Liver (tissue), 9 donors: Measurements from ENCODE around the gene OR6A2. TPM values are rescaled to one million over a fixed set of nuclear protein-coding genes. Genes with fewer than 3 reads are reported as not detected.

Source experiments
- DNase-seq: peaks from one replicate; pipeline ENCODE4 v3.0.0-alpha.2; 2017; ENCODE audit warnings: low spot score
- H3K27ac ChIP-seq, 2 donors: one replicate each; pipeline ENCODE4 v1.7.0; 2013; ENCODE audit warnings: inconsistent platforms in 2 of 2, low read length in 2 of 2, control low read depth in 1 of 2, low read depth in 1 of 2, mild to moderate bottlenecking in 1 of 2
- H3K27me3 ChIP-seq, 4 donors: one replicate each; pipeline versions ENCODE4 v1.6.1 to v1.7.0; 2013; ENCODE audit warnings: low read length in 3 of 4, inconsistent platforms in 1 of 4, mild to moderate bottlenecking in 1 of 4, moderate library complexity in 1 of 4; ENCODE audit not compliant: control insufficient read depth in 4 of 4, insufficient read depth in 4 of 4
- H3K36me3 ChIP-seq, 4 donors: one replicate each; pipeline versions ENCODE4 v1.6.1 to v1.7.0; 2013; ENCODE audit warnings: low read length in 3 of 4, mild to moderate bottlenecking in 3 of 4, low read depth in 1 of 4, moderate library complexity in 1 of 4; ENCODE audit not compliant: control insufficient read depth in 4 of 4, insufficient read depth in 3 of 4
- H3K4me1 ChIP-seq, 4 donors: one replicate each; pipeline versions ENCODE4 v1.6.1 to v1.7.0; 2013; ENCODE audit warnings: low read length in 3 of 4, mild to moderate bottlenecking in 3 of 4, moderate library complexity in 1 of 4; ENCODE audit not compliant: control insufficient read depth in 4 of 4, insufficient read depth in 4 of 4
- H3K4me3 ChIP-seq, 3 donors: one replicate each; pipeline versions ENCODE4 v1.6.1 to v1.7.0; 2013; ENCODE audit warnings: low read length in 3 of 3, control low read depth in 1 of 3, low read depth in 1 of 3, mild to moderate bottlenecking in 1 of 3
- H3K9ac ChIP-seq, 2 donors: one replicate each; pipeline ENCODE4 v1.7.0; 2013; ENCODE audit warnings: low read length in 2 of 2, mild to moderate bottlenecking in 2 of 2, moderate library complexity in 2 of 2, control low read depth in 1 of 2, low read depth in 1 of 2
- H3K9me3 ChIP-seq, 4 donors: one replicate each; pipeline versions ENCODE4 v1.6.1 to v1.7.0; 2013; ENCODE audit warnings: low read length in 3 of 4; ENCODE audit not compliant: control insufficient read depth in 4 of 4
- ATF3 ChIP-seq: IDR thresholded peaks from 2 replicates; pipeline ENCODE4 v1.6.1; 2016; ENCODE audit warnings: antibody characterized with exemption
- CTCF ChIP-seq: fragments of 150-350 bp; IDR thresholded peaks from 2 replicates; pipeline ENCODE4 v1.5.1; 2017; ENCODE audit warnings: improper control_type of control experiment, low read depth, low read length; ENCODE audit not compliant: missing input control
- EGR1 ChIP-seq, 2 donors: IDR thresholded peaks; 2 replicates each; pipeline ENCODE4 v1.6.1; 2016 to 2018; ENCODE audit warnings: antibody characterized with exemption in 2 of 2, low read depth in 2 of 2
- FOXA1 ChIP-seq: IDR thresholded peaks from 2 replicates; pipeline ENCODE4 v1.6.1; 2016; ENCODE audit warnings: antibody characterized with exemption
- FOXA2 ChIP-seq: IDR thresholded peaks from 2 replicates; pipeline ENCODE4 v1.6.1; 2016; ENCODE audit warnings: antibody characterized with exemption
- GABPA ChIP-seq, 2 donors: IDR thresholded peaks in 1 of 2; conservative IDR thresholded peaks in 1 of 2; 2 replicates each; pipeline ENCODE4 v1.6.1; 2016; ENCODE audit warnings: antibody characterized with exemption in 2 of 2, mild to moderate bottlenecking in 1 of 2, moderate library complexity in 1 of 2
- HNF4A ChIP-seq, 2 donors: conservative IDR thresholded peaks; 2 replicates each; pipeline ENCODE4 v1.6.1; 2016; ENCODE audit warnings: antibody characterized with exemption in 2 of 2, mild to moderate bottlenecking in 2 of 2
- HNF4G ChIP-seq: IDR thresholded peaks from 2 replicates; pipeline ENCODE4 v1.6.1; 2016; ENCODE audit warnings: antibody characterized with exemption
- JUND ChIP-seq, 2 donors: IDR thresholded peaks; 2 replicates each; pipeline ENCODE4 v1.6.1; 2016; ENCODE audit warnings: antibody characterized with exemption in 2 of 2
- NR2F2 ChIP-seq: IDR thresholded peaks from 2 replicates; pipeline ENCODE4 v1.6.1; 2016; ENCODE audit warnings: antibody characterized with exemption
- RAD21 ChIP-seq, 2 donors: IDR thresholded peaks; 2 replicates each; pipeline ENCODE4 v1.6.1; 2016; ENCODE audit warnings: antibody characterized with exemption in 2 of 2, mild to moderate bottlenecking in 2 of 2
- RXRA ChIP-seq, 2 donors: IDR thresholded peaks; 2 replicates each; pipeline ENCODE4 v1.6.1; 2017 to 2018; ENCODE audit warnings: antibody characterized with exemption in 2 of 2, mild to moderate bottlenecking in 1 of 2
- SP1 ChIP-seq: IDR thresholded peaks from 2 replicates; pipeline ENCODE4 v1.6.1; 2018; ENCODE audit warnings: antibody characterized with exemption, mild to moderate bottlenecking
- TAF1 ChIP-seq: conservative IDR thresholded peaks from 2 replicates; pipeline ENCODE4 v1.6.1; 2016; ENCODE audit warnings: antibody characterized with exemption, mild to moderate bottlenecking
- YY1 ChIP-seq: IDR thresholded peaks from 2 replicates; pipeline ENCODE4 v1.6.1; 2016; ENCODE audit warnings: antibody characterized with exemption, mild to moderate bottlenecking
- ZBTB33 ChIP-seq: IDR thresholded peaks from 2 replicates; pipeline ENCODE4 v1.6.1; 2016; ENCODE audit warnings: antibody characterized with exemption
- WGBS: extraction: QIAGEN DNeasy Blood & Tissue Kit; methylation state at CpG from one replicate; pipeline ENCODE4 v1.1.7; 2013; 5-methylcytosine and 5-hydroxymethylcytosine counted together
- polyA plus RNA-seq, 2 donors: library from polyadenylated mRNA; stranded (reverse) in 1 of 2; unstranded in 1 of 2; fragments of 200-250 nt in 1 of 2; fragments of >200 nt in 1 of 2; fragmentation: Nextera tagmentation in 1 of 2; extraction: Ambion mirVana in 1 of 2; gene quantifications; one replicate each; pipeline versions ENCODE4 v1.2.1 to v1.2.3, GENCODE V29; 2013 to 2015
- total RNA-seq, 2 donors: library from RNA; depleted of rRNA; stranded (reverse); fragments of >200 nt; gene quantifications; one replicate each; pipeline ENCODE4 v1.2.3, GENCODE V29; 2014
- TF ChIP-seq, protein P1 (sequence below): IDR thresholded peaks from 2 replicates; pipeline ENCODE4 v1.6.1; 2016; ENCODE audit warnings: antibody characterized with exemption, mild to moderate bottlenecking
- TF ChIP-seq, protein P2 (sequence below): IDR thresholded peaks from 2 replicates; pipeline ENCODE4 v1.6.1; 2016; ENCODE audit warnings: antibody characterized with exemption
- donor health status: healthy.
- donor health status: healthy.
- donor health status: healthy.
- donor health status: healthy.
- donor health status: healthy.

Gene OR6A2
- total RNA-seq (under 1 TPM in 1 of 2 donors, not detected in 1; 0.08 TPM), polyA plus RNA-seq (not detected)

DNA sequence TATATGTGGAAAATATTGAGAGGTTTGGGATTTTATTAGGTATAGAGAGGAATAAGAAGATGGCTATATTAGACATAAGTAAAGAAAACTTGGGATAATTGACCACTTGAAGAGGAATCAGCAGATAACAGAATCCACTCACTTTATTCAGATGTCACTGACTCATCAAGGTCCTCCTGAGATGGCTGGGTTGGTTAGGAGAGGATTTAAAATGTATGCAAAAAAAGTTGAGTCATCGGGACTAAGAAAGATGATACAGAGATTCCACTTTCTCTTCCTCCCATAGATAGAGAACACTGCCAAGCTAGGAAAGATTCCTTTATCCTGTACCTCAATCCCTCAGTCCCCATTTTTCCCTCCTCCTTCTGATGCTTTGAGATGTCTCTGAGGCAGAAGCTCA lies at the start of gene OR6A2:
Gene OR6A2 (minus strand): TSS at position 288 of the 400 bp plus-strand sequence. CDS start 3,981 bp downstream, outside the sequence.
- Histone ChIP-seq H3K9me3 (no peaks in the 10 kb centered on the region), H3K9ac (no peak within 1 kb of the TSS), H3K27me3 (no peaks in the 10 kb centered on the region), H3K4me1 (no peaks in the 10 kb centered on the region), H3K27ac (no peak within 1 kb of the TSS), H3K4me3 (no peak within 1 kb of the TSS), H3K36me3 (no peaks in the 10 kb centered on the region)
- TF ChIP-seq GABPA (IDR thresholded peaks at IDR 0.05 in 1 of 2, conservative IDR thresholded peaks at IDR 0.05 in 1 of 2) (no peak), HNF4G (no peak), HNF4A (conservative IDR thresholded peaks at IDR 0.05) (no peak), TAF1 (no peak), RAD21 (IDR thresholded peaks at IDR 0.05) (no peak), SP1 (no peak), FOXA2 (no peak), ATF3 (no peak), RXRA (IDR thresholded peaks at IDR 0.05) (no peak), CTCF (no peak), YY1 (no peak), NR2F2 (no peak), FOXA1 (no peak), ZBTB33 (no peak), EGR1 (IDR thresholded peaks at IDR 0.05; ENCODE audit: low read depth in 2 of 2) (no peak), JUND (IDR thresholded peaks at IDR 0.05) (no peak)
- TF ChIP-seq, protein P1, sequence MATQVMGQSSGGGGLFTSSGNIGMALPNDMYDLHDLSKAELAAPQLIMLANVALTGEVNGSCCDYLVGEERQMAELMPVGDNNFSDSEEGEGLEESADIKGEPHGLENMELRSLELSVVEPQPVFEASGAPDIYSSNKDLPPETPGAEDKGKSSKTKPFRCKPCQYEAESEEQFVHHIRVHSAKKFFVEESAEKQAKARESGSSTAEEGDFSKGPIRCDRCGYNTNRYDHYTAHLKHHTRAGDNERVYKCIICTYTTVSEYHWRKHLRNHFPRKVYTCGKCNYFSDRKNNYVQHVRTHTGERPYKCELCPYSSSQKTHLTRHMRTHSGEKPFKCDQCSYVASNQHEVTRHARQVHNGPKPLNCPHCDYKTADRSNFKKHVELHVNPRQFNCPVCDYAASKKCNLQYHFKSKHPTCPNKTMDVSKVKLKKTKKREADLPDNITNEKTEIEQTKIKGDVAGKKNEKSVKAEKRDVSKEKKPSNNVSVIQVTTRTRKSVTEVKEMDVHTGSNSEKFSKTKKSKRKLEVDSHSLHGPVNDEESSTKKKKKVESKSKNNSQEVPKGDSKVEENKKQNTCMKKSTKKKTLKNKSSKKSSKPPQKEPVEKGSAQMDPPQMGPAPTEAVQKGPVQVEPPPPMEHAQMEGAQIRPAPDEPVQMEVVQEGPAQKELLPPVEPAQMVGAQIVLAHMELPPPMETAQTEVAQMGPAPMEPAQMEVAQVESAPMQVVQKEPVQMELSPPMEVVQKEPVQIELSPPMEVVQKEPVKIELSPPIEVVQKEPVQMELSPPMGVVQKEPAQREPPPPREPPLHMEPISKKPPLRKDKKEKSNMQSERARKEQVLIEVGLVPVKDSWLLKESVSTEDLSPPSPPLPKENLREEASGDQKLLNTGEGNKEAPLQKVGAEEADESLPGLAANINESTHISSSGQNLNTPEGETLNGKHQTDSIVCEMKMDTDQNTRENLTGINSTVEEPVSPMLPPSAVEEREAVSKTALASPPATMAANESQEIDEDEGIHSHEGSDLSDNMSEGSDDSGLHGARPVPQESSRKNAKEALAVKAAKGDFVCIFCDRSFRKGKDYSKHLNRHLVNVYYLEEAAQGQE, result no peak
- TF ChIP-seq, protein P2, sequence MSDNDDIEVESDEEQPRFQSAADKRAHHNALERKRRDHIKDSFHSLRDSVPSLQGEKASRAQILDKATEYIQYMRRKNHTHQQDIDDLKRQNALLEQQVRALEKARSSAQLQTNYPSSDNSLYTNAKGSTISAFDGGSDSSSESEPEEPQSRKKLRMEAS, result no peak
- WGBS, result 83% methylated on average over 1 of the region's 1 CpG
- no peak for DNase-seq
